Measurements from ENCODE around the gene PRDM16.

Gene PRDM16

DNA sequence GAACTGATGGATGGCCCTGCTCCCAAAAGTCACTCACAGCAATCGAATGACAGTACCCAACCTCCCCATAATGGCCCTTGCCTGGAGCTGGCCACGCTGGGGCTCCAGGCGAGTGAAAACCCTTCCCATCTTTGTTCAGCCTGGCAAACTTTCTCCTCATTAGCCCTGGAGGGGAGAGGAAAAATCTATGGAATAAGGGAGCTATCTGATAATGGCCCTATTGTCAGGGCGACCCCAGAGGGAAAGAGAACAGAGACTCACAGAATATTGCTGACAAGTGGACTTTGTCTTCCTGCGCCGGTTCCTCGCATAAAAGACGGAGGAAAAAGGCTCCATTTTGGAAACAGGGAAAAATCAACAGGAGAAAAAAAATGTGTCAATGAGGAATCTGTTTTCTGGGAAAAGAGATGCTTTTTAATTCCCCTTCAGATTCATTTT is 372.4 kb downstream of the PRDM16 start:
- no peaks in the 10 kb centered on the region; the same call in none of the 2 replicates for H3K27me3 ChIP-seq (replicated peaks; ENCODE audit: control insufficient read depth, insufficient read depth, low read length)
- no peak overlapping the region for H3K4me3 ChIP-seq (replicated peaks; ENCODE audit: low read depth, low read length)
- H3K36me3 ChIP-seq (ENCODE audit: control insufficient read depth, insufficient read depth, low read length): no peaks in the 10 kb centered on the region
- DNase-seq (ENCODE audit: extremely low read depth, insufficient read length): no peak
- TF ChIP-seq, protein P1, sequence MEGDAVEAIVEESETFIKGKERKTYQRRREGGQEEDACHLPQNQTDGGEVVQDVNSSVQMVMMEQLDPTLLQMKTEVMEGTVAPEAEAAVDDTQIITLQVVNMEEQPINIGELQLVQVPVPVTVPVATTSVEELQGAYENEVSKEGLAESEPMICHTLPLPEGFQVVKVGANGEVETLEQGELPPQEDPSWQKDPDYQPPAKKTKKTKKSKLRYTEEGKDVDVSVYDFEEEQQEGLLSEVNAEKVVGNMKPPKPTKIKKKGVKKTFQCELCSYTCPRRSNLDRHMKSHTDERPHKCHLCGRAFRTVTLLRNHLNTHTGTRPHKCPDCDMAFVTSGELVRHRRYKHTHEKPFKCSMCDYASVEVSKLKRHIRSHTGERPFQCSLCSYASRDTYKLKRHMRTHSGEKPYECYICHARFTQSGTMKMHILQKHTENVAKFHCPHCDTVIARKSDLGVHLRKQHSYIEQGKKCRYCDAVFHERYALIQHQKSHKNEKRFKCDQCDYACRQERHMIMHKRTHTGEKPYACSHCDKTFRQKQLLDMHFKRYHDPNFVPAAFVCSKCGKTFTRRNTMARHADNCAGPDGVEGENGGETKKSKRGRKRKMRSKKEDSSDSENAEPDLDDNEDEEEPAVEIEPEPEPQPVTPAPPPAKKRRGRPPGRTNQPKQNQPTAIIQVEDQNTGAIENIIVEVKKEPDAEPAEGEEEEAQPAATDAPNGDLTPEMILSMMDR (IDR thresholded peaks at IDR 0.05; ENCODE audit: insufficient read depth, low read length, poor library complexity, severe bottlenecking): no peak

- no peaks in the 10 kb centered on the region for H3K36me3 ChIP-seq (ENCODE audit: control insufficient read depth, insufficient read depth, low read length)
- H3K27me3 ChIP-seq (replicated peaks; ENCODE audit: control insufficient read depth, insufficient read depth, low read length): no peaks in the 10 kb centered on the region; the same call in none of the 2 replicates
- TF ChIP-seq, protein P1 (IDR thresholded peaks at IDR 0.05; ENCODE audit: insufficient read depth, low read length, poor library complexity, severe bottlenecking): no peak
- H3K4me3 ChIP-seq (replicated peaks; ENCODE audit: low read depth, low read length): no peak overlapping the region
- no peak for DNase-seq (ENCODE audit: extremely low read depth, insufficient read length)
These were observed 372.9 kb downstream of the PRDM16 start for GRCh38 chr1:3441880-3442279.

GRCh38 chr1:3442331-3442730 is 373.3 kb downstream of the PRDM16 start:
- Histone ChIP-seq H3K4me3 (replicated peaks; ENCODE audit: low read depth, low read length) (no peak overlapping the region), H3K36me3 (ENCODE audit: control insufficient read depth, insufficient read depth, low read length) (no peaks in the 10 kb centered on the region), H3K27me3 (replicated peaks; ENCODE audit: control insufficient read depth, insufficient read depth, low read length) (no peaks in the 10 kb centered on the region; the same call in none of the 2 replicates)
- TF ChIP-seq, protein P1 (IDR thresholded peaks at IDR 0.05; ENCODE audit: insufficient read depth, low read length, poor library complexity, severe bottlenecking): no peak
- no peak for DNase-seq (ENCODE audit: extremely low read depth, insufficient read length)

DNA sequence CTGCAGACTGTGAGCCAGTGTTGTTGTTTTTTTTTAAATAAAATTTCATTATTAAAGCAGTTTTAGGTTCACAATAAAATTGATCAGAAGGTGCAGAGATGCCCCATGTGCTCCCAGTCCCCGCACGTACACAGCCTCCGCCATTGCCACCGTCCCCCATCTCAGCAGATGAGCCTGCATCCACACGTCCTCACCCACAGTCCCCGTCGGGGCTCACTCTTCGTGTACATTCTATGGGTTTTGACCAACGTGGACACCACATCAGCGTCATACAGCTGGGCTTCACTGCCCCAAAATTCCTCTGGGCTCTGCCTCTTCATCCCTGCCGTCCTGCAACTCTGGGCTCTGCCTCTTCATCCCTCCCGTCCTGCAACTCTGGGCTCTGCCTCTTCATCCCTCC is 373.9 kb downstream of the PRDM16 start:
- no peak overlapping the region for H3K4me3 ChIP-seq (replicated peaks; ENCODE audit: low read depth, low read length)
- TF ChIP-seq, protein P1 (IDR thresholded peaks at IDR 0.05; ENCODE audit: insufficient read depth, low read length, poor library complexity, severe bottlenecking): no peak
- no peak for DNase-seq (ENCODE audit: extremely low read depth, insufficient read length)
- H3K27me3 ChIP-seq (replicated peaks; ENCODE audit: control insufficient read depth, insufficient read depth, low read length): no peaks in the 10 kb centered on the region; the same call in none of the 2 replicates
- no peaks in the 10 kb centered on the region for H3K36me3 ChIP-seq (ENCODE audit: control insufficient read depth, insufficient read depth, low read length)

- no peaks in the 10 kb centered on the region for H3K36me3 ChIP-seq (ENCODE audit: control insufficient read depth, insufficient read depth, low read length)
- TF ChIP-seq, protein P1 (IDR thresholded peaks at IDR 0.05; ENCODE audit: insufficient read depth, low read length, poor library complexity, severe bottlenecking): no peak
- no peak overlapping the region for H3K4me3 ChIP-seq (replicated peaks; ENCODE audit: low read depth, low read length)
- no peak for DNase-seq (ENCODE audit: extremely low read depth, insufficient read length)
- H3K27me3 ChIP-seq (replicated peaks; ENCODE audit: control insufficient read depth, insufficient read depth, low read length): no peaks in the 10 kb centered on the region; the same call in none of the 2 replicates
These were observed 374.8 kb downstream of the PRDM16 start for GRCh38 chr1:3443807-3444206.

GRCh38 chr1:3444298-3444697 is 375.3 kb downstream of the PRDM16 start:
- no peaks in the 10 kb centered on the region; the same call in none of the 2 replicates for H3K27me3 ChIP-seq (replicated peaks; ENCODE audit: control insufficient read depth, insufficient read depth, low read length)
- TF ChIP-seq, protein P1 (IDR thresholded peaks at IDR 0.05; ENCODE audit: insufficient read depth, low read length, poor library complexity, severe bottlenecking): no peak
- no peak overlapping the region for H3K4me3 ChIP-seq (replicated peaks; ENCODE audit: low read depth, low read length)
- no peaks in the 10 kb centered on the region for H3K36me3 ChIP-seq (ENCODE audit: control insufficient read depth, insufficient read depth, low read length)
- no peak for DNase-seq (ENCODE audit: extremely low read depth, insufficient read length)

All from GM06990 (cell line).